HG03025 (cell line): ENCODE measurements around the gene C18orf63.
"Not testable (repeated sequence)": the region's sequence is repeated elsewhere in the genome, so short reads cannot be mapped to it uniquely, and the experiment has no call there.

Experiments used
- ATAC-seq: cut with Tn5 transposase; IDR thresholded peaks from one replicate; pipeline ENCODE4 v1.9.1; 2021; ENCODE audit warnings: mild to moderate bottlenecking, moderate library complexity; ENCODE audit not compliant: unreplicated experiment, low FRiP score

The C18orf63 gene

DNA sequence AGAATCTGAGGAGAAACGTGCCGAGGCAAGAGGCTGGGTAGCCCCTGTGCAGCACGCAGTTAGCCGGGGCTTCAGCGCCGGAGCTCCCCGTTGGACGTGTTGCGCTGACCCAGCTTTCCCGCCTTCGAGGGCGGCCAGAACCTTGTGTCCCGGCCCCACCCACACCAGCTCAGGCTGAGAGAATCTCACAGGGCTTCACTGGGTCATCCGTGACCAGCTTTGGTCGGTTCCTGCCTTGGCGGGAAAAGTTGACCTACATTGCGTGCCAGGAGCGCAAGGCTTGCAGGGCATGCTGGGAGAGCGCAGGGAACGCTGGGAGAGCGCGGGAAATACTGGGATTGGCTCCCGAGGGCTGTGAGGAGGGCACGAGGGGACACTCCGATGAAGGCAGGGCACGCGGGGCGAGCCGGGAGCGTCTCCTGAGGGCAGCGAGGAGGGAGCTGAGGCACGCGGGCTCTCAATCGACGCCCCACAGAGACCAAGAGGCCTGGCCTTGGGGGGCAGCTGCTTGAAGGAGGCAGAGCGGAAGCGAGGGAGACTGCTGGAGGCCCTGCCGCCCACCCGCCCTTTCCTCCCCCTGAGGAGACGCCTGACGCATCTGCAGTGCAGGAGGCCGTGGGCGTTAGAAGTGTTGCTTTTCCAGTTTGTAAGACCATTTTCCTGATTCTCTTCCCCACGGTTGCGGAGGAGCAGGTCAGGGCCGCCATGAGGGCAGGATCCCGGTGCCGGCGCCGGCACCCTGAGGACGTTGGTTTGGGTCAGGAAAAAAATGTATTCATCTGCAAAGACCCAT lies at the start of gene C18orf63:
Gene C18orf63 (plus strand): TSS at position 376 of the 793 bp plus-strand sequence. CDS start 2,027 bp downstream, outside the sequence.
- ATAC-seq = no peak

DNA sequence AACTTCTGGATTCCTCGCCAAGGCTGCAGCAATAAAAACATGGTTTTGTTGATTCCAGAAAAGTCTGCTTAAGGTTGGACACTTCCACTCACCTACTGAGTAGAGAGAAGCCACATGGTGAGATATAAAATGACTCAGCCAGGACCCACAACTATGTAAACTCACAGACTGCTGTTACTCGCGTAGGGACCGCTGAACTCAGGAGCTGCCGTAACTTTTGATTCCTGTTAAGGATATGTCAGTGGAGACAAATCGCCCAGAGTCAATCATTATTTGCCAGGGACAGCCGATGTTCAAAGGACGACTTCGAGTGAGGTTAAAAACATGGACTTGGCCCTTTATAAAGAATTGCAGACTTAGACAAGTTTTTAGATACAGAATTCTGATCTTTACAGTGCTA lies 49.5 kb upstream of the C18orf63 start:
- no peak for ATAC-seq

DNA sequence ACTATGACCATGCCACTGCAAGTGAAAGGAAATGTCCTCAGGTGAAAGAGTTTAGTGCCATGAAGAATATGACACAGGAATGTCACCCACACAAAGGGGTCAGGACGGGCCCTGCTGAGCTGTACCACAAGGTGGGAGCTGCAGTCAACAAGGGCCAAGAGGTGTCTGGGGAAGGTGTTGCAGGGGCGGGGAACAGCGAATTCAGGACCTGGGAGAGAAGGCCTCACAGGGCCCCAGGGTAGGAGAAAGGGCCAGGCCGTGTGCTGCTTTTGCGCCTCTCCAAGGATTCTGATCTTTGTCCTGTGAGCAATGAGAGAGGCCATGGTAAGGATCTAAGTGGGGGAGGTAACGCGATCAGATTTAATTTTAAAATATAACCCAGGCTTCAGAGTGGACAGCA lies 47.5 kb upstream of the C18orf63 start:
- ATAC-seq = no peak

GRCh38 chr18:74268933-74269620 lies 46.6 kb upstream of the C18orf63 start:
- ATAC-seq = no peak

DNA sequence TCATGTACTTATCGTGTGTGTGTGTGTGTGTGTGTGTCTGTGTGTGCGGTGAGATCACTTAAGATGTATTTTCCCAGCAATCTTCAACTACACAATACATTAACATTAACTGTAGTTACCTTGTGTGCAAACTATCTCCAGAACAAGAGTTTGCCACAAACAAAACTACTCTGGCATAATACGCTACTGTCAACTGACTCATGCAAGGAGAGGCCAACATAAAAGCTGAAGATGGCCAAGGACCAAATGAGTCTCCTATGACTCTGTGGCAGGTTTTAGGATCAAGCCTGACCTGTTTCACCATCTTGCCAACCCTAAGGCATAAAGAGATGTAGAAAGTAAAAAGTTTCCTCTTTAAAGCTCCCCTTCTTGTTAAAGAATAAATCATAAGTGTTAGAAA lies 44.0 kb upstream of the C18orf63 start:
- no peak for ATAC-seq

GRCh38 chr18:74273394-74273793 lies 42.2 kb upstream of the C18orf63 start:
- no peak for ATAC-seq

- no peak for ATAC-seq
Observed at GRCh38 chr18:74274700-74275099, 40.9 kb upstream of the C18orf63 start.

GRCh38 chr18:74275736-74276135 lies 39.9 kb upstream of the C18orf63 start:
- ATAC-seq = no peak

DNA sequence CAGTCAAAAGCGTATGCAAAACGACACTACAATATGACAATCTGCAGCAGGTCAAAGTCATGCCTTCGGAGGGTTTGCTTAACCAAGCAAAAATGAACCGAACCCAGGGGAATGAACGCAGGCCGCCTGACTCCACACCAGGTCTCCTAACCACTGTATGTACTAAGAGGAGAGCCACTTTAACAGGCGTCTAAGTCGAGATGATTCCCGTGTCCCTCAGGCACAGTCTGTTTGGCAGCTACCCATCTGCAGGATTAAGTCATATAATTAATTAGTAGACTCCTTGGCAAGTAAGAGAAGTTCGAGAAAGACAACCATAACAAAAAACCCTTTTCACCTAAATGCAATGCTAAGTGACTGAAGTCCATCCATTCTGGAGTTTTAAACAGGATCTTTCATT lies 39.0 kb upstream of the C18orf63 start:
- ATAC-seq = no peak

GRCh38 chr18:74277296-74277695 lies 38.3 kb upstream of the C18orf63 start:
- ATAC-seq = no peak

DNA sequence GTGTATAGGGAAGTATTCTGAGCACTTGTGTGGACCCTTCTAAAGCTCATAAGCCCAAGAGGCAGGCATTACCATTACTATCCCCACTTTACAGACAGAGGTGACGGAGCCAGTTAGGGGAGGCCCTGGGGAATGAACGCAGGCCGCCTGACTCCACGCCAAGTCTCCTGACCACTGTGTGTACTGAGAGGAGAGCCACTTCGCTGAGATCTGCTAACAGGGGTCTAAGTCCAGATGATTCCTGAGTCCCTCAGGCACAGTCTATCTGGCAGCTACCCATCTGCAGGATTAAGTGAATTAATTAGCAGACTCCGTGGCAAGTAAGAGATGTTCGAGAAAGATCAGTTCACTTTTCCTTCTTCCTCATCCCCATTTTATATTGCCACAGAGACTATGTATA lies 37.6 kb upstream of the C18orf63 start:
- no peak for ATAC-seq

GRCh38 chr18:74278983-74279382 lies 36.7 kb upstream of the C18orf63 start:
- no peak for ATAC-seq

- ATAC-seq = no peak
Observed at GRCh38 chr18:74281011-74281979, 34.3 kb upstream of the C18orf63 start.

DNA sequence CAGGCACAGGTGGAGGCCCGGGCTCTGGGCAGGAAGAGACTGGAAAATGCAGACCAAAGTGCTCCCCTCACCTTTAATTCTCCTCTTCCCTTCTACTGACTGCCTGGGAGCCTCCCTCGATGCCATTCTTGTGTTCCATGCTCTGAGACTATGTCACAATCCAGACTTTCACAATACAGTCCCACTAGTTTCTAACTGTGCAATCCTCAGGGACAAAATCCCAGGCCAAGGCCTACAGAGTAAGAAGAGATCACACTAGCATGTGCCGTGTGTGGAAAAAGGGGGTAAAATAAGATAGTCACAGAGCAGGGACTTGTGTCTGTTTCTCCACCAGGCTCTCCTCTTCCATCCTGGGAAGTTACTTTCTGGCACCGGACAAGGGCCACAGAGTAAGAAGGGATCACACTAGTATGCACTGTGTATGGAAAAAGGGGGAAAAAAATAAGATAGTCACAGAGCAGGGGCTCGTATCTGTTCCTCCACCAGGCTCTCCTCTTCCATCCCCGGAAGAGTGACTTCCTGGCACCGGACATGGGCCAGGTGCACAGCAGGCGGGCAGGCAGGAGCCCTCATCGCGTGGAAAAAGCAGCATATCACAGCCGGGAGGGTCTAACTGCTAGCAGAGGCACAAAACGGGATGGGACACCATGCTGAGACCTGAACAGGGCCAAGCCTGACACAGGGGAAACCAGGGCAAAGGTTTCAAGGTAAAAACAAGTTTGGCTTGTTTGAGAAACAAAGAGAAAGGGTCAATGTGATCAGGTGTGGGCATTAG lies 33.5 kb upstream of the C18orf63 start:
- no peak for ATAC-seq

DNA sequence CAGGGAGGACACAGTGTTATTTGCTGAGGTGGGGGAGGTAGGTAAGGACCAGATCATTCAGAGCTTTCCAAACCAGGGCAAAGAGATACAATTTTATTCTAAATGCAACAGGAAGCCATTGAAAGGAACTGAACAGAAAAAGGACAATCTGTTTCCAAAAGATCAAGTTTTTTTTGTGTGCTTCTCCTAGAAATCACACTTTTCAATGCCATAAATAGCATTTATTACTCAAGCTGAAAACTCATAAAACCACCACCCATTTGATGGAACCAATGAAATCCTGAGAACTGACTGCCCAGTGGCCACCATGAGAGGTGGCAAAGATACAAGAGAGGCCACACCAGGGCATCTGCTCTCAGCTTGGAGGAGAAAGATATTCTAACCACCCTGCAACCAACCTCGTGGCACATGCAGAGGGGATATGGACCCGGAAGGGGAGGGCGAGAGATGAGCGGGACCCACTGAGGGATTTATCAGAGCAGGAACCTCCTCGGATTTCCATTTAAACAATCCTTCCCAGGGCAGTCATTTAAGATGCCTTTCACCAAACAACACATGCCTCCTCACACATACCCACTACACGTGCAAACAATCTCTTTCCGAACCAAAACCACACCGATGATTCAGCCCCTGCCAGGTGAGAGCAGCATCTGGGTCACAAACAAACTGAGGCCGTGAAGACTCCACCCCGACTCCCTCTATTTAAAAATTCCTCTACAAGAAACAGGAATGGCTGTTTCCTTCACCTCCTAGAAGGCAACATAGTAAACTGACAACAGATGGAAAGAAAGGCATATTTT lies 32.7 kb upstream of the C18orf63 start:
- ATAC-seq = no peak

- no peak for ATAC-seq
Observed at GRCh38 chr18:74283646-74284045, 32.0 kb upstream of the C18orf63 start.

DNA sequence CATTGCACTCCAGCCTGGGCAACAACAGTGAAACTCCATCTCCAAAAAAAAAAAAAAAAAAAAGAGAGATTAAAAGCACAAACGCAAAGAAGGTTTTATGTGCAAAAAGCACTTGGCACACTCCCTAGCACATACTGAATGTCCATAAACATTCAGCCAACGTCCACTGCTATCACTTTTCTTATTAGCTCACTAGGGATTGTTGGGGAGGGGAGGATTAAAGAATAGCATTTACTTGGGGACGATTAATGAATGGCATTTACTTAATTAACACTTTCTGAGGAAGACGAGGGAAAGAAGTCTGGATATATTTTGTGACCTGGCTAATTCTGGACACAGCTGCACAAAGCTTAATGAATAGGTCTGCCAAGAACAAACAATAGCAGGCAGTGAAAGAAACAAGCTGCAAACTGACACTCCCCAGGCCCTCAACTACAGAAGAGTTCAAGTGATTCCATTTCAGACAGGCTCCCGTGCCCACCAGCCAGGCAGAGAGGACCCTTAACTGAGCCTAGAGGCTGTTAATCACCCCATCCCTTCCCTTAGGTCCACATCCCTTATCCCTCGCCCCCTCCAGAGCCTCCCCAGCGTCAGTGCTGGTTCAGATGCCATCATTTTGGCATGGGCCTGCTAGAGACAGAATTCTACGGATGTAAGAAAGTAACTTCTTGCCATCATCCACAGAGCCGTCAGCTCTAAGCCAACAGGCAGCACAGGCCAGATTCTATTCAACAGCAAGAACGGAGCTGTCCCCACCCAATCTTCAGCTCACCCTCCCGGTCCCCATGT lies 31.3 kb upstream of the C18orf63 start:
- no peak for ATAC-seq

GRCh38 chr18:74284980-74285355 lies 30.7 kb upstream of the C18orf63 start:
- no peak for ATAC-seq

GRCh38 chr18:74285583-74285982 lies 30.1 kb upstream of the C18orf63 start:
- not testable (repeated sequence) for ATAC-seq
